C4-2B (cell line): ENCODE results near the gene FAAP100.

Experiments
- H3K27ac ChIP-seq: fragments of 450-650 bp; 2 replicates; pipeline ENCODE4 v1.5.1; 2017
- ZFX ChIP-seq: fragments of 450-650 bp; IDR thresholded peaks from 2 replicates; pipeline ENCODE4 v1.6.1; 2017
- TF ChIP-seq, protein P1 (sequence below): fragments of 450-650 bp; conservative IDR thresholded peaks from 2 replicates; pipeline ENCODE4 v1.5.1; 2017; ENCODE audit warnings: mild to moderate bottlenecking

FAAP100 gene

DNA sequence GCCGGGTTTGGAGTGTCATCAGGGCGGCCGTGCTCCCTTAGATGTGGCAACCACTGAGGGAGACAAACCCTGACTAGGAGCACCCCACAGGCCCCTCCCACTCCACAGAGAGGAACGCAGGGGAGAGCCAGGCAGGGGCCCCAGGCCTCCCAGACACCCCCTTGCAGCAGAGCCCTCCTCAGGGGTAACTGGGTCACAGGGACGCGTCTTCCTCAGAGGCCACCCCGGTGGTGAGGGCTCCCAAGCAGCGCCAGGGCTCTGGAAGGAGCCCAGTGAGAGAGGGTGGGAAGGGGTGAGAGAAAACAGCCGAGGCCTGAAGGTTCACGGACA is 12.6 kb downstream of the FAAP100 start:
- H3K27ac ChIP-seq = no peak overlapping the region
- TF ChIP-seq, protein P1, sequence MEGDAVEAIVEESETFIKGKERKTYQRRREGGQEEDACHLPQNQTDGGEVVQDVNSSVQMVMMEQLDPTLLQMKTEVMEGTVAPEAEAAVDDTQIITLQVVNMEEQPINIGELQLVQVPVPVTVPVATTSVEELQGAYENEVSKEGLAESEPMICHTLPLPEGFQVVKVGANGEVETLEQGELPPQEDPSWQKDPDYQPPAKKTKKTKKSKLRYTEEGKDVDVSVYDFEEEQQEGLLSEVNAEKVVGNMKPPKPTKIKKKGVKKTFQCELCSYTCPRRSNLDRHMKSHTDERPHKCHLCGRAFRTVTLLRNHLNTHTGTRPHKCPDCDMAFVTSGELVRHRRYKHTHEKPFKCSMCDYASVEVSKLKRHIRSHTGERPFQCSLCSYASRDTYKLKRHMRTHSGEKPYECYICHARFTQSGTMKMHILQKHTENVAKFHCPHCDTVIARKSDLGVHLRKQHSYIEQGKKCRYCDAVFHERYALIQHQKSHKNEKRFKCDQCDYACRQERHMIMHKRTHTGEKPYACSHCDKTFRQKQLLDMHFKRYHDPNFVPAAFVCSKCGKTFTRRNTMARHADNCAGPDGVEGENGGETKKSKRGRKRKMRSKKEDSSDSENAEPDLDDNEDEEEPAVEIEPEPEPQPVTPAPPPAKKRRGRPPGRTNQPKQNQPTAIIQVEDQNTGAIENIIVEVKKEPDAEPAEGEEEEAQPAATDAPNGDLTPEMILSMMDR = no peak
- no peak for TF ChIP-seq ZFX

DNA sequence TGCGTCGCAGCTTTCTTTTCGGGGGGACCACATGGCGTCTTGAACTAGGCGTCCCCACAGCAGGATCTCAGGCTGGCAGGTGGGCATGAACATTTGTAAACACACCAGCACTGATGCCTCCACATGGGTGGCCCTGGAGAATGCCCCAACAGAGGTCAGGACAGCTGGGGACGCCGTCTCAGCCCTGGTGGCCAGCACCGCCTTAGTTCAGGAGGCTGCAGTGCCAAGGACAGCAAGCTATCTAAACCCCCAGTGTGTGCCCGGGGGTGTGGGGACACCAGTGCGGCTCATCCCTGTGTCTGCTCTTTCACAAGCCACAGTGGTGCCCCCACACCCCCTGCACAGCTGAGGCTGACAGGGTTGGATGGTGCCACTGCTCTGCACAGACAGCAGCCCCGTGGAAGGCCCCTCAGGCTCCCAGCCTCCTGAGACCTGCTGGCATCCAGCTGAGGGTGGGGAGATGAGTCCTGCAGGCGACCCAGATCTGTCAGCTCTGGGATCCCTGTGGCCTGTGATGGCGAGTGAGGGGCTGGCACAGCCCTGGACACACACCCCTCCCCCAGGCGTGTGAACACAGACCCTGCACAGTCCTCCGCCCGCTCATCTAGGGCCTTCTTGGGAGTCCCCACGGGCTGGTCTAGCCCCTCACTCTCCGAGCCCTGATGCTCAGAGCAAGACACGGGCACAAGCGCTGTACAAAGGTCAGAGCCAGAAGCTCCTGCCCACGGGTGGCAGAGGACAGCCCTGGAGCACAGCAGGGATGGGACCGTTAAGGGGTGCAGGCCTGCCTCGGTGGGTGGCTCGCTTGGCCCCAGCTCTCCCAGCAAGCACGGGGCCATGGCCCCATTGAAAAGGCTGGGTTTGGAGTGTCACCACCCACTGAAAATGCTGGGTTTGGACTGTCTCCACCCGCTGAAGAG is 13.2 kb downstream of the FAAP100 start:
- no peak overlapping the region for H3K27ac ChIP-seq
- TF ChIP-seq, protein P1 = no peak
- no peak for TF ChIP-seq ZFX

DNA sequence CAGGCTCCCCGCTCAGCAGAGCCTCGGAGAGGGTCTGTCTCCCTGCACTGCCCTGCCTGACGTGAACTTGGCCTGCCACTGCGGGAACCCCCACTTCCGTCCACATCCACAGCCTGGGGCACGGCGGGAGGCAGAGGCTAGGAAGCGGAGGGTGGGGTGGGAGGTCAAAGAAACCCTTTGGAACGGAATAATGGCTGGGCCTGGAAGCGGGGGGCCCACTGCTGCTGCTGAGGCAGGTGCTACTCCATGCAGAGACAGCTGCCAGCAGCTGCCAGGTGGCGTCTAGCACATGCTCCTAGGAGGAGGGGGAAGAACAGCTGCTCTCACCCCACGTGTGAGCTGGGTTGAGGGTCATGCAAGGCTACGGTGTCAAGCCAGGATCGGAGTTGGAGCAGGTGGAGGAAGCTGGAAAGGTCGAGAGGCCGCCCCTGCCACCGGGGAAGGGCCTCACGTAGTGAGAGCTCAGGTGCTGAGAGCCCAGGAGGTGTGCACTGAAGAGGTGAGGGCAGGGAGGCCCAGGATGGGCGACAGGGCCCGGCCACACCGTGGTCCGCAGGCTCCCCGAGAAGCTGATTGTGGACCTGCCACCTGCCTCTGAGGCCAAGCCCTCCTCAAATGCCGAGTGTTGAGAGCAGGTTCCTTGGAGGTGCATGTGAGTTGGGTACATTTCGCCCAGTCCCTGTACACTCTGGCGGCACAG is 14.1 kb downstream of the FAAP100 start:
- TF ChIP-seq ZFX = no peak
- TF ChIP-seq, protein P1 = no peak; the same call in 1 of the 2 replicates
- no peak overlapping the region for H3K27ac ChIP-seq

DNA sequence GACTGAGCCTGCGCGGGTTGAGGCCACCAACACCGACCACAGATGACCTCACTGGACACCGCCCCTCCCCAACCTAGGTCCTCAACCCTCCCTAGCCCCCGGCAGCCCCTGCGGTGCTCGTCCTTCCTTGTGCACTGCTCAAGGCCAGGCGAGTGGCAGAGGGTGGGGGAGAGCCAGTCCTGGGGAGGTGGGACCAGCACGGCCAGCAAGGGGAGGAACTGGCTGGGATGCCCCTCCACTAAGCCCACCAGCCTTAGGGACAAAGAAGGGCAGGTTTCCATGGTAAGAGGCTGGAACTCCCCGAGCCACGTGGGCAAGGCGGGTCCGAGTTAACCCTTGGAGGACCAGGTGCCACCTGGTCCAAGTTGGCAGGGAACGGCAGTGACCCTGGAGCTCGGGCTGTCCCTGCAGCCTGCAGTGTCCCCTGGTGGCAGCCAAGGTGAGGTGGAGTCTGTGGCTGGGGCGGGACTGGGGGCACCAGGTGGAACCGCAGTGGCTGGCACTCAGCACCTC is 14.8 kb downstream of the FAAP100 start:
- H3K27ac ChIP-seq = no peak overlapping the region
- no peak for TF ChIP-seq ZFX
- TF ChIP-seq, protein P1 = no peak; the same call in 1 of the 2 replicates

DNA sequence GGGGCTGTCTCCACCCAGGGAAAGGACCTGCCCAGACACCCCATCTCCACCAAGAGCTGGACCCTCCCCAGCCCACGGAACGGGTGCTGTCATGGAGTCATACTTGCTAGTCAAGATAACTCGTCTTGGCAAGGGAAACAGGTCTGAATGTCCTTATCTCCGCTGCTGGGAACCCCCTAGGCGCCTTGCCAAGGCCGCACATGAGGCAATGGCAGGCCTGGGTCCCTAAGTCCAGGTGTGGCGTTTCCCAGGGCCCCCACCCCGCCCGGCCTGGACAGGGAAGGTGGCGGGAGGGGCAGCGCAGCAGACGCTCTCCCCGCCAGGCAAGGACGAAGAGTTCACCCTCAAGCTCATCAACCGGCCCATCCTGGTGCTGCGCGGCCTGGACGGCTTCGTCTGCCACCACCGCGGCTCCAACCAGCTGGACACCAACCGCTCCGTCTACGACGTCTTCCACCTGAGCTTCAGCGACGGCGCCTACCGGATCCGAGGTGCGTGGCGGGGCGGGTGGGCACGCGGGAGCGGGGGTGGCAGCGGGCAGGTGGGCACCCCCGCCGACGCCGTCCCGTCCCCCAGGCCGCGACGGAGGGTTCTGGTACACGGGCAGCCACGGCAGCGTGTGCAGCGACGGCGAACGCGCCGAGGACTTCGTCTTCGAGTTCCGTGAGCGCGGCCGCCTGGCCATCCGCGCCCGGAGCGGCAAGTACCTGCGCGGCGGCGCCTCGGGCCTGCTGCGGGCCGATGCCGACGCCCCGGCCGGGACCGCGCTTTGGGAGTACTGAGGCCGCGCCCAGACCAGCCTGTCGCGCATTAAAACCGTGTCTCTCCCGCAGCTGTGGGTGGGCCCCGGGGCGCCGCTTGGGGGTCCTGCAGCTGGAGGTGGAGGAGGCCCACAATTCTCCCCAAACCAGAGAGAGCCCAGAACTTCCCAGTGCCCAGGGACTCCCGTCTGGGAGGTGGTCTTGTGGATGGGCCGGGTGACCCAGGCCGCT is 15.6 kb downstream of the FAAP100 start:
- TF ChIP-seq, protein P1 = no peak
- no peak for TF ChIP-seq ZFX
- no peak overlapping the region for H3K27ac ChIP-seq

DNA sequence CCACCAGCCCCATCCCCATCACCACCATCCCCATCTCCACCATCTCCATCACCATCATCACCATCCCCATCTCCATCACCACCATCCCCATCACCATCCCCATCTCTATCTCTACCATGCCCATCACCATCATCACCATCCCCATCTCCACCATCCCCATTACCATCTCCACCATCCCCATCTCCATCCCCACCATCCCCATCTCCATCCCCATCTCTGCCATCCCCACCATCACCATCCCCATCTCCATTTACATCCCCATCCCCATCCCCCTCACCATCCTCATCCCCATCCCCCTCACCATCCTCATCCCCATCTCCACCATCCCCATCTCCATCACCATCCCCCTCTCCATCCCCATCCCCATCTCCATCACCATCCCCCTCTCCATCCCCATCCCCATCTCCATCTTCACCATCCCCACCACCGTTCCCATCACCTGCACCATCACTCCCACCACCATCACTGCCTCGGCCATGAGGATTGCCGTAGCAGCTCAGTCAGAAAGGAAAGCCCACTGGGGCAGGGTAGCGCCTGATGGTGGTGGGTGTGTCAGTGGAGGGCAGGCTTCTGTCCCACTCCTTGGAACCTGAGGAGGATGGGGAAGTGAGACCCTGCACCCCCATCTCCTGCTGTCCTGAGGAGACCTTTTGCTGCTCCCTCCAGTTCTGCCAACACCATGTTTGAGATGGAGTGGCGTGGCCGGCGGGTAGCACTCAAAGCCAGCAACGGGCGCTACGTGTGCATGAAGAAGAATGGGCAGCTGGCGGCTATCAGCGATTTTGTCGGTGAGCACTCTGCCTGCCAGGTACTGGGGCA is 16.5 kb downstream of the FAAP100 start:
- TF ChIP-seq, protein P1 = no peak
- no peak for TF ChIP-seq ZFX
- no peak overlapping the region for H3K27ac ChIP-seq
